HG03378 (cell line): ENCODE measurements around the gene NPC2.
A peak's percentile ranks its signal among the peaks of the same experiment; 100 is the strongest.

Experiments used
- ATAC-seq: cut with Tn5 transposase; IDR thresholded peaks from one replicate; pipeline ENCODE4 v1.9.1; 2021; ENCODE audit warnings: mild to moderate bottlenecking, moderate library complexity; ENCODE audit not compliant: unreplicated experiment

NPC2 gene

DNA sequence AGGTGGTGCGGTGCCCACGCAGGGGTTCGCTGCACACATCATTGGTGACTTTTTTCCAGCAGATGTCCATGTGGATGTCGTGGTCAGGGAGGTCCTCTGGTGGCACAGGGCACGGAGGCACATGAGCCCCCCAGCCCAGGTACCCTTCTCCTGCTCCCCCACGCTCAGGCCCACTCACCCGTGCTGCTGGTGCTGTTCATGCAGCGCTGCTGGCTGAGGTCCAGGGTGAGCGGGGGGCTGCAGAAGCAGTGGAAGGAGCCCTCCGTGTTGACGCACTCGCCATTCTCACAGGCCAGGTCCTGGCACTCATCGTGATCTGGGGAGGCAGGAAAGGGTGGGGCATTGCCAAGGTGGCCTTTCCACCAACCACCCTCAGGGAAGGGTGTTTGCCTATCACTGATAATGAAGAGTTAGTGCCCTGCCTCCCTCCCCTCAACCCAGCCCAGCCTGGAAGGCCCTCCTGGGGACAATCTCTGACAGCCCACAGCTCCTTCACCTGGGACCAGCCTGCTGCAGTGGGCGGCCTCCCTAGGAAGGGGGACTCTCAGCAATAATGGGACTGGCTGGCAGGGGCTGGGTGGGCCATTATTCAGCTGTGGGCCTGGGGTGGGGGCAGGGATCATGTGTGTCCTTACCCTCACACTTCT, 10.3 kb upstream of the NPC2 start:
- no peak for ATAC-seq

DNA sequence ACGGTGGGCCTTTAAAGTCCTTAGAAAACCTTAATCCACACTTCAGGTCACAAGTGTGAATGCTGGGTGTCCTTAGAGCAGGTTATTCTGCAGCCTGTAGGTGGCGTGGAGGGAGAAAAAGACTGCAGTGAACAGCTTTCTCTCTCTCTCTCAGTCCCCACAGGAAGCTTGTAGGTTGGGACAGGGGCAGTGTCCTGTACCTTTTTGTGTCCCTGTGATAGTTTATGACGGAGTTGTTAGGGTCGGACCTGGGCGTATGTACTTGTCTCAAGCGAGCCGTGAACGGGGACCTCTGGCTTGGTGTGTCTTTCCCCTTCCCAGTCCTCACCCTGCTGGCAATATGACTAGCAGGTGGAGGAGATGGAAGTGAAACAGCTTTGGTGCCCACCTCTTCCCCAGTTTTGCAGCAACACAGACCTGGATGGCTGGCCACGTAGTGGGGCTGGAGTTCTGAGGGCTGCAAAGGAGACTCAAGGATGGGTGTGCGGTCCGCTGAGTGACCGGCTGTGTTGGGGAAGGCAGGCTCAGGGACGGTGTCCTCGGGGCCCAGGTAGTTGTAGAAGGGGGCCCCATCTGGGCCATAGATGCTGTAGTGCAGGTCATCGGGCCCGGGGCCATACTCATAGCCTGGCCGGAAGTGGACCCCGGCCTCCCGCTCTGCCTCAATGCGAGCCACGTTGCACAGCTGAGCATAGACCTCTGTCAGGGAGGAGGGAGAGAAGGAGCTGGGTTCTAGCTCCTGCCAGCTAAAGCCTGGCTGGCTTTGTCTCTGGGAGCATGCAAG, 9.3 kb upstream of the NPC2 start:
- no peak for ATAC-seq

GRCh38 chr14:74501691-74502090, 8.6 kb upstream of the NPC2 start:
- ATAC-seq: no peak

DNA sequence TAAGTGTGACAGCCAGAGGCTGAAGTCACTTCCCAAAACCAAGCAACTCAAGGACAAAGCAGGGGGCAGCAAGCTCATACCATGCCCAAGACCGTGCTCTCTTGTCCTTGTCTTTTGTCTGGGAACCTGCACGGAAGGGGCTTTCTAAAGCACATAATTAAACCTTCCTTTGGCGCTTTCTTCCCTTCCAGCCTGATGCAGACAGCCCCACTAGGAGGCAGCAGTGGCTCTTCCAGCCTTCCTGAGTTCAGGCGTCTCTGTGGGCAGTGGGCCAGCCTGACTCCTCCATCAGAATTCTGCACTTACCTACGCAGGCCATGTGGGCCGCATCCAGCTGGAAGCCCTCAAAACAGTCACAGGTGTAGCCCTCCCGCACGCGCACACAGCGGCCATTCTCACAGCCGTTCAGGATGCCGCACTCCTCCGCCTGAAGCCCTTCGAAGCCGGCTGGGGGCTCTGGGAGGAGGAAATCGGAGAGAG, 8.1 kb upstream of the NPC2 start:
- ATAC-seq: no peak

- ATAC-seq: no peak
Measured at GRCh38 chr14:74500417-74501134, 7.5 kb upstream of the NPC2 start.

GRCh38 chr14:74495356-74495755, 2.3 kb upstream of the NPC2 start:
- ATAC-seq: no peak

- ATAC-seq: peak; percentile 81
Measured at GRCh38 chr14:74493343-74494261, 497 bp upstream of the NPC2 start, which contains the start of gene ISCA2. Gene ISCA2, plus strand, starts transcription at chr14:74493765. Its CDS starts 10 bp downstream, at chr14:74493775.

DNA sequence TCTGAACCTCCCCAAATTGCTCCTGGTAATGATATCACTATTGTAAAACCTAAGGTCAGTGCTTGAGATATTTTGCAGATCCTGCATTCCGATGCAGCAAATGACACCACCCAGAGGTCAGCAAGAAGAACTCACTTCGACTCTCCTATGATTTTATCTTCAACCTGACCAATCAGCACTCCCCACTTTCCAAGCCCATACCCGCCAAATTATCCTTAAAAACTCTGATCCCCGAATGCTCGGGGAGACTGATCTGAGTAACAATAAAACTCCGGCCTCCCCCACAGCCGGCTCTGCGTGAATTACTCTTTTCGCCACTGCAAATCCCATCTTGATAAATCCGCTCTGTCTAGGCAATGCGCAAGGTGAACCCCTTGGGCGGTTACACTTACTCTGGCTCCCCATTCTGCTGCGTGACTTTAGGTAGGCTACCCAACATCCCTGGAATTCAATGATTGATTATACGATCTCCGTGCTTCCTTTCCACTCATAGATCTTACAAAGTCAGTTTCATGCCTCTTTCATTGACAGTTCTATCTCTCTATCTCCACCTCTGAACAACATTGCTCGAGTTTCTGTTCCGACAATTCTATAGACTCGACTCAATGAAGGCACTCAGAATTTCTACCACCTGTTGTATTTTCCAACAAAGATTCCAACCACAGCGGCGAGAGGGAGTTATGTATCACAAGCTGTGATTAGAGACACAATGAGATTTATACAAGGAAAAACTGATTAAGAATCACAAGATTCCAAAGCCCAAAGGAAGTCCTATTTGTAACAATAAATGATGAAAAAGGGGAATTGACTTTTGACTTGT, 939 bp downstream of the NPC2 start:
- ATAC-seq: no peak

GRCh38 chr14:74490486-74490885, 2.6 kb downstream of the NPC2 start:
- no peak for ATAC-seq

GRCh38 chr14:74488786-74489397, 4.2 kb downstream of the NPC2 start:
- no peak for ATAC-seq

- no peak for ATAC-seq
Measured at GRCh38 chr14:74486164-74486563, 6.9 kb downstream of the NPC2 start.

- ATAC-seq: no peak
Measured at GRCh38 chr14:74483321-74483720, 9.8 kb downstream of the NPC2 start.

DNA sequence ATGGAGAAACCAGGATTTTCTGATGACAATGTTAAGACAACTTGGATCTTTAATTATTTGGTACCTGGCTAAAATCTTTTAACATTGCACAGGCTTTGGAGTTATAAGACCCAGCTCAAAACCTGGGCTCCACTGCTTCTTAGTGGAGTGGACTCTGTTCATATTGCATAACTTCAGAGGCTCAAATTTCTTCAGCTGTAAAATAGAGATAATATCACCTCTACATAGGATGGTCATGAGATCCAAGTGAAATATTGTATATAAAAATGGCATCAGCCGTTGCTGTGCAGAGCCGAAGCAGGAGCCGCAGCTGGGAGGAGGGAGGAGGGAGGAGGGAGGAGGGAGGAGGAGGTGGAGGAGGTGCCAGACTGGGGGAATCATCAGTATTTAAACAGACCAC, 10.5 kb downstream of the NPC2 start:
- ATAC-seq: no peak

DNA sequence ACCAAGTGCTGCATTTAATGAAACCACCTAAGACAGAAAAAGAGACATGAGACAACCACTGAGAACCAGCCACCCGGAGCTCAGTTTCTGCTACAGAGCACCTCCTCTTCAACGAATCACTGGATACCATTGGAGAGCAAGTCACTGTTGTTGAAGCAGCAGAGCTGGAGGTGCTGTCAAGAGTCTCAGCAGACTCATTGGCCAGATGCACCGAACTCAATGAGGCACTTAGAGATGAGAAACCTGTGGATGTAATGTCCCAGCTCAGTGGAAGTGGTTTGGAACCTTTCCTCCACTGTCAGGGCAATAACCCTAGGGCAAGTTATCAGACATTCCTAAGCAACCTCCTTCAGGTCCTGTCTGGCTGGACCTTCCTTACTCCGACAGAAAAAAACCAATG, 13.1 kb downstream of the NPC2 start:
- ATAC-seq: no peak

DNA sequence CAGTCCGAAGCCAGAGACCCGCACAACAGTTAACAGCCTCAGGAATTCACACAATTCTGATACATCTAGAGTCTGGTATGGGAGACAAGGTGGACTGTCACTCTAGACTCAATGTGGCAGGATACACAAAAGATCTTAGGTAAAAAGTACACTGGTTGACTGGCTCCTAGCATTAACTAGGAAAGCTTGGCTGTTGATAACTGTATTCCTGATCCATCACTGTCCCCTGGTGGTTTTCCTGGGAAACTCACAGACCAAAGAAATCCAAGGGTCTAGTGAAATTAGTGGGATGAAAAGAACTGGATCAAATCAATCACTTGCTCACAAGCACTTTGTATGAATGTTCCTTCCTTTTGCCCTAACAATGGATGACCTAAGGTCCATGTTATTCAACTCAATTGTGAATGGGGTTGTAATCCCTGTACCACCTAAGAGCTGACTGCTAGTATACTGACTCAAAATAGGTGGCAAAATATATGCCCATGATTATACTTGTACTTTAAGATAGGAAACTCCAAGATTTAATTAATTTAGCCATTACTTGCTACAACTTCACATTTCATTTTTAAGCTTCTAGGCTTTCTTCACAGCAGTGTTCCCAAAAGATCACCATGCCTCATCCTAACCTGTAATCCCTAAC, 14.0 kb downstream of the NPC2 start:
- no peak for ATAC-seq

DNA sequence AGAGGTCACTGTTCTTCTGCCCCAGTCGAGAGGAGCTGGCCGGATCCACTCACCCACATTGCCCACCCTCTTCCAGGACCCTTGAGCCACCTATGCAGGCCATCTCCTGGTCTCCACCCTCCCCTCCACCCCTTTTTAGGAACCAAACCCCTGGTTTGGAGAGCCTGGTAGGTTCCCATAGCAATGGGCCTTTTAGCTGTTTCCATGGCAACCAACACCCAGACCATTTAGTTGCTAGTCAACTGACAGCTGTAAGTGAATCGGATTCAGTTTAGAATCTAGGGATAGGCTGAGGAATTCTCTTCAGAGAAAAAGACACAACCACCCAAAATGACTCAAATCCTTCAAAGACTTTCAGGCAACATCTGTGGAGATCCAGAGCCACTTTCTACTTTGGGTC, 16.5 kb downstream of the NPC2 start:
- no peak for ATAC-seq

- ATAC-seq: no peak
Measured at GRCh38 chr14:74476107-74476506, 17.0 kb downstream of the NPC2 start.

GRCh38 chr14:74475678-74476077, 17.4 kb downstream of the NPC2 start:
- no peak for ATAC-seq

- no peak for ATAC-seq
Measured at GRCh38 chr14:74474376-74474775, 18.7 kb downstream of the NPC2 start.
